HG03139 (cell line): ENCODE results near the gene CLDN14.

ENCODE experiments used
- ATAC-seq: cut with Tn5 transposase; IDR thresholded peaks from one replicate; pipeline ENCODE4 v1.9.1; 2021; ENCODE audit not compliant: unreplicated experiment

The CLDN14 gene

GRCh38 chr21:36479415-36480402 is at the start of gene CLDN14:
CLDN14 (minus strand) TSS chr21:36480122; CDS start chr21:36461695, 18,427 bp downstream.
- no peak for ATAC-seq

- no peak for ATAC-seq
These were observed 48.8 kb upstream of the CLDN14 start for GRCh38 chr21:36528716-36529115.

GRCh38 chr21:36527317-36527716 is 47.4 kb upstream of the CLDN14 start:
- ATAC-seq, result no peak

- no peak for ATAC-seq
These were observed 46.2 kb upstream of the CLDN14 start for GRCh38 chr21:36526104-36526503.

- no peak for ATAC-seq
These were observed 44.6 kb upstream of the CLDN14 start for GRCh38 chr21:36524477-36524876.

GRCh38 chr21:36522219-36522808 is 42.4 kb upstream of the CLDN14 start:
- ATAC-seq, result no peak

GRCh38 chr21:36518883-36519492 is 39.1 kb upstream of the CLDN14 start:
- ATAC-seq, result no peak

GRCh38 chr21:36517366-36518075 is 37.6 kb upstream of the CLDN14 start:
- ATAC-seq, result no peak

GRCh38 chr21:36516281-36516680 is 36.4 kb upstream of the CLDN14 start:
- ATAC-seq, result no peak

GRCh38 chr21:36513430-36513829 is 33.5 kb upstream of the CLDN14 start:
- no peak for ATAC-seq

GRCh38 chr21:36512971-36513370 is 33.0 kb upstream of the CLDN14 start:
- no peak for ATAC-seq

GRCh38 chr21:36511484-36512220 is 31.7 kb upstream of the CLDN14 start:
- no peak for ATAC-seq

- ATAC-seq, result no peak
These were observed 31.0 kb upstream of the CLDN14 start for GRCh38 chr21:36510911-36511310.

- no peak for ATAC-seq
These were observed 30.2 kb upstream of the CLDN14 start for GRCh38 chr21:36509973-36510664.

- no peak for ATAC-seq
These were observed 29.0 kb upstream of the CLDN14 start for GRCh38 chr21:36508948-36509347.

- no peak for ATAC-seq
These were observed 27.6 kb upstream of the CLDN14 start for GRCh38 chr21:36507397-36508018.

GRCh38 chr21:36506482-36506881 is 26.6 kb upstream of the CLDN14 start:
- ATAC-seq, result no peak

GRCh38 chr21:36504067-36505058 is 24.4 kb upstream of the CLDN14 start:
- no peak for ATAC-seq
